EH (cell line): ENCODE measurements around the gene ABLIM2.
A peak's percentile ranks its signal among the peaks of the same experiment; 100 is the strongest.
"Not testable (repeated sequence)": the region's sequence is repeated elsewhere in the genome, so short reads cannot be mapped to it uniquely, and the experiment has no call there.

Source experiments
- DNase-seq: peaks from one replicate; pipeline ENCODE4 v3.0.0-alpha.2; 2015; ENCODE audit warnings: low read depth

The ABLIM2 gene

GRCh38 chr4:7939377-7940108 is 219.1 kb downstream of the ABLIM2 start, which contains the start of gene AFAP1:
Gene AFAP1, minus strand, starts transcription at chr4:7939861. Its CDS starts 67,783 bp downstream, at chr4:7872078.
- DNase-seq = peak; percentile 89

GRCh38 chr4:7938609-7939376 is 219.8 kb downstream of the ABLIM2 start:
- DNase-seq = peak; percentile 70

GRCh38 chr4:7938266-7938608 is 220.4 kb downstream of the ABLIM2 start:
- peak; percentile 32 for DNase-seq

- DNase-seq = no peak
Measured at GRCh38 chr4:7937006-7937405, 221.6 kb downstream of the ABLIM2 start.

- DNase-seq = peak; percentile 68
Measured at GRCh38 chr4:7933651-7934510, 224.7 kb downstream of the ABLIM2 start.

- no peak for DNase-seq
Measured at GRCh38 chr4:7932287-7932686, 226.3 kb downstream of the ABLIM2 start.

- peak; percentile 53 for DNase-seq
Measured at GRCh38 chr4:7929118-7929951, 229.3 kb downstream of the ABLIM2 start.

- no peak for DNase-seq
Measured at GRCh38 chr4:7928711-7929110, 229.9 kb downstream of the ABLIM2 start.

GRCh38 chr4:7926822-7927221 is 231.8 kb downstream of the ABLIM2 start:
- DNase-seq = no peak

GRCh38 chr4:7924570-7924969 is 234.0 kb downstream of the ABLIM2 start:
- no peak for DNase-seq

GRCh38 chr4:7924163-7924562 is 234.4 kb downstream of the ABLIM2 start:
- peak; percentile 76 for DNase-seq

- no peak for DNase-seq
Measured at GRCh38 chr4:7922466-7922865, 236.1 kb downstream of the ABLIM2 start.

GRCh38 chr4:7918981-7919380 is 239.6 kb downstream of the ABLIM2 start:
- no peak for DNase-seq

- DNase-seq = not testable (repeated sequence)
Measured at GRCh38 chr4:7918187-7918586, 240.4 kb downstream of the ABLIM2 start.

GRCh38 chr4:7917669-7918068 is 240.9 kb downstream of the ABLIM2 start:
- no peak for DNase-seq

- no peak for DNase-seq
Measured at GRCh38 chr4:7915875-7916242, 242.8 kb downstream of the ABLIM2 start.
